ENCODE measurements around the gene JAKMIP3. TPM values are rescaled to one million over a fixed set of nuclear protein-coding genes. Genes with fewer than 3 reads are reported as not detected.

Gene JAKMIP3
- total RNA-seq, 1 experiment from 2014 or later = 0.17 TPM

- no peaks in the 10 kb centered on the region for H3K9me2 ChIP-seq (ENCODE audit: insufficient read depth)
- no peaks in the 10 kb centered on the region for H3K36me3 ChIP-seq (ENCODE audit: control insufficient read depth in 1 of 2, insufficient read depth in 2 of 2, low read length in 2 of 2)
- H3K79me2 ChIP-seq (ENCODE audit: insufficient read depth, low read length) = no peaks in the 10 kb centered on the region
- no peak for DNase-seq (ENCODE audit: low read depth, low spot score)
- POLR2A ChIA-PET = no interaction called here
- H4K20me1 ChIP-seq (ENCODE audit: insufficient read depth) = no peaks in the 10 kb centered on the region
- BruUV-seq (replicated peaks) = no TSS peak
- no peak overlapping the region for H3K27ac ChIP-seq (ENCODE audit: low read depth, low read length)
- intact Hi-C loops (cut with micrococcal nuclease) = no loop called here
- no peak overlapping the region for H3K4me2 ChIP-seq (ENCODE audit: low read length)
- CTCF ChIA-PET = no interaction called here
- no peaks in the 10 kb centered on the region for H3K4me1 ChIP-seq (ENCODE audit: control insufficient read depth in 1 of 2, insufficient read depth in 2 of 2, low read length in 2 of 2)
- no peak overlapping the region for H3K9ac ChIP-seq (ENCODE audit: low read length)
- TF ChIP-seq RAD21 (IDR thresholded peaks at IDR 0.05; ENCODE audit: low read depth) (no peak), YY1 (IDR thresholded peaks at IDR 0.05; ENCODE audit: extremely low read depth, insufficient replicate concordance, low read depth, low read length) (no peak), REST (IDR thresholded peaks at IDR 0.05; ENCODE audit: low read depth) (no peak), CBX3 (IDR thresholded peaks at IDR 0.05; ENCODE audit: low read depth) (no peak), EGR1 (IDR thresholded peaks at IDR 0.05; ENCODE audit: low read depth) (no peak), JUND (IDR thresholded peaks at IDR 0.05) (no peak), ZBTB33 (IDR thresholded peaks at IDR 0.05; ENCODE audit: extremely low read depth, insufficient replicate concordance, low read length) (no peak), CEBPB (IDR thresholded peaks at IDR 0.05; ENCODE audit: low read depth) (no peak), EZH2 (IDR thresholded peaks at IDR 0.05) (no peak), ATF3 (IDR thresholded peaks at IDR 0.05) (no peak), POLR2A (IDR thresholded peaks at IDR 0.05; ENCODE audit: borderline replicate concordance, extremely low read depth, insufficient read depth, insufficient read length) (no peak), ELF1 (IDR thresholded peaks at IDR 0.05; ENCODE audit: borderline replicate concordance, low read depth) (no peak), SIN3A (IDR thresholded peaks at IDR 0.05; ENCODE audit: low read depth) (no peak), ZFX (IDR thresholded peaks at IDR 0.05) (no peak)
- no peaks in the 10 kb centered on the region for H3K9me3 ChIP-seq (ENCODE audit: control insufficient read depth in 1 of 2, insufficient read depth in 1 of 2, low read depth in 1 of 2, low read length in 2 of 2)
- no peaks in the 10 kb centered on the region for H3K27me3 ChIP-seq (ENCODE audit: insufficient read depth, low read length)
- RAD21 ChIA-PET (ENCODE audit: low non-redundant PET in 1 of 2, low total read pairs in 2 of 2, uncharacterized antibody in 2 of 2, unreplicated experiment in 2 of 2) = no interaction called here
- ATAC-seq = no peak
- no peak overlapping the region for H3K4me3 ChIP-seq (replicated peaks in 1 of 2; ENCODE audit: low read depth in 1 of 2, low read length in 2 of 2)
- H2AFZ ChIP-seq (ENCODE audit: low read depth, low read length, poor library complexity, severe bottlenecking) = no peak overlapping the region
Observed at GRCh38 chr10:132113766-132114365, 48.1 kb downstream of the JAKMIP3 start.
